Ovary (tissue), 9 donors: ENCODE measurements around the gene ZSWIM5. TPM values are rescaled to one million over a fixed set of nuclear protein-coding genes. Genes with fewer than 3 reads are reported as not detected.
"Not testable (repeated sequence)": the region's sequence is repeated elsewhere in the genome, so short reads cannot be mapped to it uniquely, and the experiment has no call there.

ENCODE experiments used
- DNase-seq, 5 donors: peaks; one replicate each; pipeline ENCODE4 v3.0.0-alpha.2; 2019 to 2020
- H3K27ac ChIP-seq, 2 donors: fragments of 200-600 bp; one replicate each; pipeline versions ENCODE4 v1.5.1 to v1.8.0; 2019 to 2022
- H3K27me3 ChIP-seq: fragments of 200-600 bp; one replicate; pipeline ENCODE4 v1.8.0; 2022
- H3K36me3 ChIP-seq: fragments of 200-600 bp; sonication (generic); one replicate; pipeline ENCODE4 v1.5.1; 2019
- H3K4me1 ChIP-seq: one replicate; pipeline ENCODE4 v1.8.1; 2013; ENCODE audit warnings: mild to moderate bottlenecking, moderate library complexity; ENCODE audit not compliant: insufficient read depth
- H3K4me3 ChIP-seq: fragments of 200-600 bp; sonication (generic); one replicate; pipeline ENCODE4 v1.5.1; 2017
- H3K9me3 ChIP-seq, 2 donors: fragments of 200-600 bp in 1 of 2; sonication (generic) in 1 of 2; one replicate each; pipeline versions ENCODE4 v1.5.1 to v1.8.1; 2013 to 2019; ENCODE audit warnings: mild to moderate bottlenecking in 1 of 2, moderate library complexity in 1 of 2
- EP300 ChIP-seq: sonication (generic); formaldehyde crosslinking; IDR thresholded peaks from one replicate; pipeline ENCODE4 v1.6.1; 2017; ENCODE audit warnings: antibody characterized with exemption
- POLR2A ChIP-seq: fragments of 450-650 bp; IDR thresholded peaks from one replicate; pipeline ENCODE4 v1.6.1; 2017; ENCODE audit warnings: antibody characterized with exemption, mild to moderate bottlenecking, moderate library complexity
- WGBS, 3 donors: extraction: QIAGEN DNeasy Blood & Tissue Kit in 1 of 3; methylation state at CpG; one replicate each; pipeline versions ENCODE4 v1.1.5 to v1.1.7; 2013 to 2017; 5-methylcytosine and 5-hydroxymethylcytosine counted together
- intact Hi-C, 4 donors: fragments of 100-400 bp; cut with DNase I; formaldehyde crosslinking; loops; one replicate each; pipeline versions ENCODE4 v1.11.0 to v1.15.1; 2022 to 2023
- polyA plus RNA-seq, 2 donors: library from polyadenylated mRNA; stranded (reverse); fragments of 200-250 nt in 1 of 2; fragments of 350-450 nt in 1 of 2; fragmentation: Illumina TruSeq in 1 of 2; extraction: RNeasy Lipid Tissue Mini Kit (QIAGEN cat#74804) in 1 of 2; gene quantifications; one replicate each; pipeline ENCODE4 v1.2.3, GENCODE V29; 2013 to 2014
- total RNA-seq, 7 donors: library from RNA; depleted of rRNA in 2 of 7; stranded (reverse); fragments of >200 nt in 2 of 7; fragmentation: NEBNext Ultra II Directional in 3 of 7; extraction: Animal tissue kit (Norgen Biotek cat#: 25700) in 3 of 7; gene quantifications; one replicate each; pipeline versions ENCODE4 v1.1.0 to v1.2.4, GENCODE V29; 2016 to 2023
- TF ChIP-seq, protein P1 (sequence below), 3 donors: fragments of 450-650 bp in 2 of 3; fragments of 200-600 bp in 1 of 3; IDR thresholded peaks; one replicate each; pipeline versions ENCODE4 v1.5.1 to v1.8.0; 2016 to 2022; ENCODE audit warnings: antibody characterized with exemption in 3 of 3, mild to moderate bottlenecking in 1 of 3
- donor health status: DM: no; HTN: no; CAD: no; lungs with moderate emphysema.
- donor health status: DM: no; HTN: no; CAD: no.
- donor health status: Bipolar disorder and iron deficiency.
- donor health status: DM: yes; HTN: yes; CAD: no.
- donor health status: DM: no; HTN: no; CAD: no.
- donor health status: DM: yes; HTN: yes; CAD: no.

ZSWIM5 gene
- total and polyA plus RNA-seq, 9 donors, result 6.0 to 13.3 (median 10.0) TPM

DNA sequence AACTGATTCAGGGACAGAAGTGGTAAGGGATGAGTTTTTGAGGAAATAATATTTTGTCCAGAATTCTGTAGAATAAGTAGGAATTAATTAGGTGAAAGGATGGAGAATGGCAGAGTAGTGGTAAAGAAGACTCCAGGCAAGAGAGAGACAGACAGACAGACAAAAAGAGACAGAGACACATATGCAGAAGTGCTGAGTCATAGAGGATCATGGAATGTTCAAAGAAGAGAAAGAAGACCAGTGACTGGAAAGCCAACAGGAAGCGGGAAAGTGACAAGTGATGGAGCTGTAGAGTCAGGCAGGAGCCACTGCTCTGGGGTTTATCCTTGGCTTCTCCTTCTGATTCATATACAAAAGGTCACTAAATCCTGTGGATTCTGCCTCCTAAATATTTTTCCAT is 108.5 kb downstream of the ZSWIM5 start:
- 92 to 100% (median 95%) methylated on average over 1 of the region's 1 CpG for WGBS, 3 donors
- TF ChIP-seq POLR2A (no peak), EP300 (no peak)
- TF ChIP-seq, protein P1, sequence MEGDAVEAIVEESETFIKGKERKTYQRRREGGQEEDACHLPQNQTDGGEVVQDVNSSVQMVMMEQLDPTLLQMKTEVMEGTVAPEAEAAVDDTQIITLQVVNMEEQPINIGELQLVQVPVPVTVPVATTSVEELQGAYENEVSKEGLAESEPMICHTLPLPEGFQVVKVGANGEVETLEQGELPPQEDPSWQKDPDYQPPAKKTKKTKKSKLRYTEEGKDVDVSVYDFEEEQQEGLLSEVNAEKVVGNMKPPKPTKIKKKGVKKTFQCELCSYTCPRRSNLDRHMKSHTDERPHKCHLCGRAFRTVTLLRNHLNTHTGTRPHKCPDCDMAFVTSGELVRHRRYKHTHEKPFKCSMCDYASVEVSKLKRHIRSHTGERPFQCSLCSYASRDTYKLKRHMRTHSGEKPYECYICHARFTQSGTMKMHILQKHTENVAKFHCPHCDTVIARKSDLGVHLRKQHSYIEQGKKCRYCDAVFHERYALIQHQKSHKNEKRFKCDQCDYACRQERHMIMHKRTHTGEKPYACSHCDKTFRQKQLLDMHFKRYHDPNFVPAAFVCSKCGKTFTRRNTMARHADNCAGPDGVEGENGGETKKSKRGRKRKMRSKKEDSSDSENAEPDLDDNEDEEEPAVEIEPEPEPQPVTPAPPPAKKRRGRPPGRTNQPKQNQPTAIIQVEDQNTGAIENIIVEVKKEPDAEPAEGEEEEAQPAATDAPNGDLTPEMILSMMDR (IDR thresholded peaks at IDR 0.05), result no peak

DNA sequence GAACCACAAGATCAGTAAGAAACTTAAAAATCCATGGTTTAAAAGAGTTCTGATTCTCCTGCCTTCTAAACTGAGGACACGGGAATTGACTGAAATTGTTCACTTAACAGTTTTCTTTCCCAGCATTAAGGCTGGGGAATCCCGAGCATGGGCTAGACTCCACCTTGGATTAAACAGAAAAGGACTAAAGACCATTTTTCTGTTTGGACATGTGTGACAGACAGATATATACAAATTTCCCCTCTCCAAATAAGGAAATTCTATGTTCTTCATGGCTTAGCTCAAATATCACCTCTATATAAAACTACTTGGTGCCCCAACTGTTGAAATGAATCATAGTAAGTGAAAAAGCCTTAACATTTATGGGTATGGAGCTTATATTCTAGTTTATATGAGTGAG is 109.3 kb downstream of the ZSWIM5 start:
- no peaks in the 10 kb centered on the region for H3K4me1 ChIP-seq
- H3K4me3 ChIP-seq, result no peak overlapping the region
- H3K27me3 ChIP-seq, result no peaks in the 10 kb centered on the region
- H3K9me3 ChIP-seq, result no peaks in the 10 kb centered on the region
- no peak overlapping the region for H3K27ac ChIP-seq
- DNase-seq, result no peak
- no peak for TF ChIP-seq POLR2A
- TF ChIP-seq, protein P1 (IDR thresholded peaks at IDR 0.05), result no peak
- no peak for TF ChIP-seq EP300
- WGBS, 3 donors, result 94 to 98% (median 97%) methylated on average over 2 of the region's 2 CpGs
- intact Hi-C loops, result no loop called here
- H3K36me3 ChIP-seq, result no peaks in the 10 kb centered on the region

More for the DNA sequence above, 108.5 kb downstream of the ZSWIM5 start:
- DNase-seq, result no peak
- Histone ChIP-seq H3K4me1 (no peaks in the 10 kb centered on the region), H3K36me3 (no peaks in the 10 kb centered on the region), H3K4me3 (no peak overlapping the region), H3K27me3 (no peaks in the 10 kb centered on the region), H3K9me3 (no peaks in the 10 kb centered on the region), H3K27ac (no peak overlapping the region)
- intact Hi-C loops, result no loop called here

DNA sequence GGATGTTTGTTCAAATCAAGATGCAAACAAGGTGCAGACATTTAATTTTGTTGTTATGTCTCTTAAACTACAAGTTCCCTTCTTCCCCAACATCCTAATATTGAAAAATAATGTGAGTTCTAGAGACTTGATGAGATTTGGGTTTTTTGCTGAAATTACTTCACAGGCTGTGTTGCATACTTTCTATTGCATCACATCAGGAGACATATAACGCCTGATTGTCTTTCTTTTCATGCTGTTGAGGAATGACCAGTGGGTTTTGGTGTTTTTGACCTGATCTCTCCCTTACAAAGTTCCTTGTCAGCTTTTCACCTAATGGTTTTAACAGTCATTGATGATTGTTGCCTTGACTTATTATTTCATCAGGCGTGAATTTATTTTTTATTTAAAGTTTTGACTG is 111.0 kb downstream of the ZSWIM5 start:
- Histone ChIP-seq H3K4me1 (no peaks in the 10 kb centered on the region), H3K27me3 (no peaks in the 10 kb centered on the region), H3K27ac (no peak overlapping the region), H3K9me3 (no peaks in the 10 kb centered on the region), H3K4me3 (no peak overlapping the region), H3K36me3 (no peaks in the 10 kb centered on the region)
- no peak for DNase-seq
- TF ChIP-seq POLR2A (no peak), EP300 (no peak)
- TF ChIP-seq, protein P1 (IDR thresholded peaks at IDR 0.05), result no peak
- intact Hi-C loops, result no loop called here
- 89 to 95% (median 92%) methylated on average over 2 of the region's 2 CpGs for WGBS, 3 donors

DNA sequence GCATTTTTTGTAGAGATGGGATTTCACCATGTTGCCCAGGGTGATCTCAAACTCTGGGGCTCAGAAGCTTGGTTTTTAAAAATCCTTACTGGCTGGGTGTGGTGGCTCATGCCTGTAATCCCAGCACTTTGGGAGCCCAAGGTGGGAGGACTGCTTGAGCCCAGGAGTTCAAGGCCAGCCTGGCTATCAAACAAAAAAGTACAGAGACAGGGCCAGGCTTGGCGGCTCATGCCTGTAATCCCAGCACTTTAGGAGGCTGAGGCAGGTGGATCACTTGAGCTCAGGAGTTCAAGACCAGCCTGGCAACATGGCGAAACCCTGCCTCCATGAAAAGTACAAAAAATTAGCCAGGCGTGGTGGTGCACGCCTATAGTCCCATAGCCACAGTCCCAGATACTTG is 112.0 kb downstream of the ZSWIM5 start:
- H3K4me1 ChIP-seq, H3K27ac ChIP-seq, DNase-seq, H3K27me3 ChIP-seq, H3K36me3 ChIP-seq, H3K4me3 ChIP-seq, intact Hi-C loops, H3K9me3 ChIP-seq: not testable (repeated sequence)
- whole genome bisulfite sequencing, 3 donors, result 90 to 94% (median 93%) methylated on average over 4 of the region's 4 CpGs

DNA sequence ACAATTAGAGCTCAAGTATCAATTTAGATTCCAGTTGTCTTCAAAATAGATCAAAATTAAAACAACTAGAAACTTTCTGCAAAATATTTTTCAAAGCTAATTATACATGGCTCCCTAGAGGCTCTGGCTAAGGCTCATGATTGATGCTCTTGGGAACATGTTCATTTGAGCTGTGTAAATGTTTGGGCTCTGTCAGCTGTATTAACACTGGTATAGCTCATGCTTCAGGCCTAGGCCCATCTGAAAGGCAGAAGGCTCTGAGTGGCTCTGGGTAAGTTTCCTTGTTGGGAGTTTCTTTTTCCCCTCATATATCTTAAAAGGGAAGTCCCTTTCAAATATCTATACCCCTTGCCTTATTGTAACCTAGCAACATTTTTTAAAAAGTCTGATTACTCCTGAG is 113.1 kb downstream of the ZSWIM5 start:
- no peaks in the 10 kb centered on the region for H3K9me3 ChIP-seq
- TF ChIP-seq EP300 (no peak), POLR2A (no peak)
- TF ChIP-seq, protein P1 (IDR thresholded peaks at IDR 0.05), result no peak
- DNase-seq, result no peak
- H3K36me3 ChIP-seq, result no peaks in the 10 kb centered on the region
- no peaks in the 10 kb centered on the region for H3K27me3 ChIP-seq
- no peaks in the 10 kb centered on the region for H3K4me1 ChIP-seq
- intact Hi-C loops, result no loop called here
- no peak overlapping the region for H3K4me3 ChIP-seq
- no peak overlapping the region for H3K27ac ChIP-seq
